TTC549 (cell line): ENCODE results near the gene ANKDD1A.

Experiments used
- FAIRE-seq: peaks from 2 replicates; lab custom pipeline; 2012; peaks lifted over from hg19 to GRCh38; lab: Jason Lieb, UNC

Gene ANKDD1A

DNA sequence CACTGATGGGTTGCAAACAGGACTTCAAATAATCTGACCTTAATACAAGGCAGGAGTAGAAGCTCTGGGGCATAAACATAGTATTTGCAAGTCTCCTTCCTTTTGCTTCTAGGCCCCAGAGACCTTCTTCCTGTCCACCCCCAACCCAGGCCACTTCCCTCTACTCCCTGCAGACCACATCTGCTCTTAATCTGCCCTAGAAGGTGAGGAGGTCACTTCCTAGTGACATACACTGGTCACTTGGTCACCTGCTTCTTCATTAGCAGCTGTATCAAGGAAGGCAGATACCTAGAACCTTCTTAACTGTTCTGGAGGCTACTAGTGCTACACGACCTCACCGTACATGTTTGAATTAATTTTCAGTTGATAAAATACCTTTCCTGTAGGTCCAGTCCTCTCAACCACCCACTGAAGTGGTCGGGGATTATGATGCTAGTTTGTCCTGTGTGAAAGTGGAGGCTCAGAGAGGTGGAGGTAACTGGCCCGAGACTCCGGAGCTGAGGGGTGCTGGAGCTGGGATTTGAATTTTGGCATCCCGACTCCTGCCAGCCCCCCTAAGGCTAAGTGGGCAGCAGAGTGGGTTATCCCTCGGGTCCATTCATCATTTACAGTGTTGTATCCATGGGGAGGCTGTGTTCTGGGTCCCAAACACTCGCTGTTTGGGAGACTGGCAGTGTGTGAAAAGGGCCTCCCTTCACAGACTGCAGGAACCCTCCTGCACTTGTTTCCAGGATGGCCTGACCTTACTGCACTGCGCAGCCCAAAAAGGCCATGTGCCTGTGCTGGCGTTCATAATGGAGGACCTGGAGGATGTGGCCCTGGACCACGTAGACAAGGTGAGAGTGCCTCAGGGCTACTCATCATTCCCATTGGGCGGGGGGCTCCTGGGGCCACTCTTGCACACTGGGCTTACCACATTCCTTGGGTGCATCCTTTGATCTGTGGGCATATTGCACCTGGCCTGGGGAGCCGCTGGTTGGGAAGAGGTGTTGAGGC lies 13.9 kb downstream of the ANKDD1A start:
- FAIRE-seq: no peak

DNA sequence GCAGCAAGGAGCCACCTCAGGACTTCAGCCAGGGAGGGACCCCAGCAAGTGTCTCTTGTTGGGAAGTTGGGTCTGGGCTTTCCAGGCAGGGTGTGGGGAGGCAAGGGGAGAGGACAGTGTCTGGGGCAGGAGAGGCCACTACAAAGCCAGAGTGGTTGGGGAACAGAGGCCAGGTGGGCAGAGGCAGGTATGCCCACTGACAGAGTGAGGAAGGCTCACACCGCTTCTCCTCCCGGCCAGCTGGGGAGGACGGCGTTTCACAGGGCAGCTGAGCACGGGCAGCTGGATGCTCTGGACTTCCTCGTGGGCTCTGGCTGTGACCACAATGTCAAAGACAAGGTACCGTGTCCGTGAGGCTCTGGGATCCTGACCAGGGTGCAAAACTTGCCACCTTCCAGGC lies 15.0 kb downstream of the ANKDD1A start:
- FAIRE-seq: no peak

DNA sequence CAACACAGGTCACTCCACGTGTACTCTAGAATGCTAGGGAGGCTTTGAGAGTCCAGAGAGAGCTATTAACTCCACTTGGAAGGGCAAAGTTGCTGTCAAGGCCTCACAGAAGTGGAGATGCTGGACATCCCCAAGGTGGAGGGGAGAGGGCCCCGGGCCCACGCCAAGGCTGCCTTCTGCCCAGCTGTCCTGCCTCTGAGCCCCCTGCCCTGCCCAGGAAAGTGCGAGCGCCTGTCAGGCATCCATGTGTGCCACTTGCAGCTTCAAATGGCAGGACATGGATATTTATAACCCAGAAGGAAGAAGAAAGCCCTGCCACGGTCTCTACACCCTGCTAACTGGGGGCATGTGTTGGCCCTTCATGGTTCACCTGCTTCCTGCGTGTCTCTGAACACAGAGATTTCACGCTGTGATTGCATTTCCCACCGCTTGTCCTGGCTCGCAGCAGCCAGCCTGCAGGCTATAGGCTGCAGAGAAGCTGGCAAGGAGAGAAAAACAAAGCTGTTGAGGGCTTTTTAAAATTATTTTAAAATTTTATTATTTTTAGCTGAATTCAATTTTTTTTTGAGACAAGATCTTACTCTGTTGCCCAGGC lies 17.0 kb downstream of the ANKDD1A start:
- FAIRE-seq: no peak

DNA sequence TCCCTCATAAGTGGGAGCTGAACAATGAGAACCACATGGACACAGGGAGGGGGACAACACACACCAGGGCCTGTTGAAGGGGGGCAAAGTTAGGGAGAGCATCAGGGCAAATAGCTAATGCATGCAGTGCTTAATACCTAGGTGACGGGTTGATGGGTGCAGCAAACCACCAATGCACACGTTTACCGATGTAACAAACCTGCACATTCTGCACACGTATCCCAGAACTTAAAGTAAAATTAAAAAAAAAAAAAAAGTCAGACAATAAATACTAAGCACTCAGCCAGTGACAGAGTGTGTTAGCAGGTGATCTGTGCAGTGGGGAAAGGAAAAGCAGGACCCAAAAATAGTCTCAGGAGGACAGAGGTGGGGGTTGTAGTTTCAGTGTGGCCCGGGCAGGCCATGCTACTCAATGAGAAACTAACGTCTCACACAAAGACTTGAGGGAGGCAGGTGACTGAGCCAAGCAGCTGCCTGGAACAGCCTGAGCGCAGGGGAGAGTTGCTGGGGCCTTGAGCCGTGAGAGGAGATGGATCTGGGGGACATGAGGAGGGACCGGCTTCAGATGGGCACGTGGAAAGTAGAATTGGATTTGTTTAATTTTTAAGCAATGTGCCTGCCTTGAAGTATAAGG lies 18.4 kb downstream of the ANKDD1A start:
- FAIRE-seq: no peak

DNA sequence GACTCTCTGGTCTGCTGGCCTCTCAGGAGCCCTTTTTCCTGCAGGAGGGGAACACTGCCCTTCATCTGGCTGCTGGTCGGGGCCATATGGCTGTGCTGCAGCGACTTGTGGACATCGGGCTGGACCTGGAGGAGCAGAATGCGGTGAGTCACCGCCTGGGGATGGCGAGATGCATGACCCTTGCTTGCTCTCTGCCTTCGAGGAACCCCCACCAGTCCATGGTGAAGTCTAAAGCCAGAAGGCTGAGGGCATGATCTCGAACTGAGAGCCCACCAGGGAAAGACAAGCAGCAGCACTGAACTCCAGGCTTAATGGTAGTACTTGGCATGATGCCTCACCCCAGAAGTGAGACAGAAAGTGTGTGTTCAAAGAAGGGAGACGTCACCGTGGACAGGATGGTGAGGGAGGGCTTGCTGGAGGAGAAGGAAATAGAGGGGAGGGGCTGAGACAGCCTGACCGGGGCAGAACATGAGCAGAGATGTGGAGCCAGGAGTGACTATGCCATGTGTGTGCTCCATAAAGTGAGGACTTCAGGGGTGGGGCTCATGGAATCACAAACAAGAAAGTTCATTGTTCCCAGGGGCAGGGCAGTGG lies 19.2 kb downstream of the ANKDD1A start:
- no peak for FAIRE-seq

DNA sequence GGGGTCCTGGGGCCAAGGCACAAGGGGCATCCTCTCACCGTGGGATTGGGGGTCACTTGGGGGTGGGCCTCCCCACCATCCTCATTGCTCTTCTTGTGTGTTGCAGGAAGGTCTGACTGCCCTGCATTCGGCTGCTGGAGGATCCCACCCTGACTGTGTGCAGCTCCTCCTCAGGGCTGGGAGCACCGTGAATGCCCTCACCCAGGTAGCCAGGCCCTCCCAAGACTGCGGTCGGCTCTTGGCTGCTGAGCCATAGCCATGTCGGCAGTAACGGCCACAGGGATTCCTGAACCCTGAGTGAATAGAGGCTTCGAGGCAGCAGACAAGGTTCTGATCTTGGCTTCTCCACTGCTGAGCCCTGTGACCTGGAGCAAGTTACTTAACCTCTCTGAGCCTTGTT lies 19.7 kb downstream of the ANKDD1A start:
- FAIRE-seq: no peak

DNA sequence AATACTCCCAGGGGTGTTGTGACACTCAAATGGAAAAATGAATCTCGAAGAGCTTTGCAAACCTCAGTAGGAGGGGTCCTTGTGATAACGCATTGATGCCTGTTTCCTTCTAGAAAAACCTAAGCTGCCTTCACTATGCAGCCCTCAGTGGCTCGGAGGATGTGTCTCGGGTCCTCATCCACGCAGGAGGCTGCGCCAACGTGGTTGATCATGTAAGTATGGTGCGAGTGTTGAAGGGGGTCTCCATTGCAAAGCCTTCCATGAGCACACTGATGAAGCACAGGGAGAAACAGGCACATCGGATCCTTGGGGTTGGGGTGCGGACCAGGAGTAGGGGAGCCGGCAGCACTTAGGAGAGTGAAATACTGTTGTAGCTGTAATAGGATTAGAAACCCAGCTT lies 22.3 kb downstream of the ANKDD1A start:
- no peak for FAIRE-seq

DNA sequence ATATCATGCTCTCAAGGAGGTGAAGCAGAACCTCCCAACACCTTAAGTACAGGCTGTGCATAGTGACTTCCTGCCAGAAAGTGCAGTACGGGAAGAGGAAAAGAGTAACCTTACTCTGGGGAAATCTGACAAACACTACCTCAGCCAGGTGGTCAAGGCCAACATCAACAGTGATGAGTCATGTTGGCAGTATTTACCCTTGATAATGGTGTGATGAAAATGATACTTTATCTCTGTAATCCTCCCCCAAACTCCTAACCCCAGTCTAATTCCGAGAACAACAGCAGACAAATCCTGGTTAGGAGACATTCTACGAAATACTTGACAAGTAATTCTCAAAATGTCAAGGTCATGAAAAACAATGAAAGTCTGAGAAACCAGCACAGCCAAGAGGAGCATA lies 26.5 kb downstream of the ANKDD1A start:
- no peak for FAIRE-seq

DNA sequence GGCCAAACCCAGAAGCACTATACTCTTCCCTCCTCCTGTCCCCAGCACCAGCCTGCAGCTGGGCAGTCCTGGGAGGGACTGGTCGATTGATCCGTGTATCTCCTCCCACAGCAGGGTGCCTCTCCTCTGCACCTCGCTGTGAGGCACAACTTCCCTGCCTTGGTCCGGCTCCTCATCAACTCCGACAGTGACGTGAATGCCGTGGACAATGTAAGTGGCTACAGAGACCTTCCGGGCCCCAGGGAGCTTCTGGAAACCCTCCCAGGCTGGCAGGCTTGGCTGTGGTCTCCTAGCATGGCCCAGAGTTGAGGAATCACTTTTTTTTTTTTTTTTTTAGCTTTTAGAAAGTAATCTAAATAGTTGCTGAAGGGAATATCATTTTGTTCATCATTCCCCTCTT lies 30.7 kb downstream of the ANKDD1A start:
- FAIRE-seq: no peak

DNA sequence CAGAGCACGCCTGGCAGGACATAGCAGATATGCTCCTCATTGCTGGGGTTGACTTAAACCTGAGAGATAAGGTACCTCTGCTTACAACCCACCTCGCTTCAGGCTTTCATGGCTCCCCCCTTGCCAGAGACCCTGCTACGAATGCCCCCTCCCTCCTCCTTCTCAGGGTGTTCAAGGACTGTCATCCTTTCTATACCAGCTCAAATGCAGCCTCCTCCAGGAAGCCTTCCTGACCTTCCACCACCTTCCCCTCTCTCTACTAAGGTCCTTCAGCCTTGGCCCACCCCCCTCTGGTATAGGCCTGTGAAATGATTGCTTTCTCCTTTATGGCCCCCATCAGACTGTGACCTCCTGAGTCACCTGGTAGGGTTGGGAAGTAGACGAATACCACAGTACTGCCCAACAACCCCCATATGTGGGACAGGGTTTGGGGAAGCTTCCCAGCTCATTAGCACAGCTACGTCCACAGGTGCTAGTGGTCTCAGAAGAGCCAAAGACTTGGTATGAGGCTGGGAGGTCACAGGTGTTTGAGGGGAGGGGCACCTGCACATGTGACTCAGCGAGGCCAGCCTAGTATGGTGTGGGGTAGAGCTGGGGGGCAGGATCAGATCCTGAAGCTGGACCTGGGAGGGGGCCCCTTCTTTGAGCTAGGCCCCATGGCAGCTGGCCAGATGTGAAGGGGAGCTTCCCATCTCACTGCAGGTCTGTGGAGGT lies 32.0 kb downstream of the ANKDD1A start:
- no peak for FAIRE-seq

DNA sequence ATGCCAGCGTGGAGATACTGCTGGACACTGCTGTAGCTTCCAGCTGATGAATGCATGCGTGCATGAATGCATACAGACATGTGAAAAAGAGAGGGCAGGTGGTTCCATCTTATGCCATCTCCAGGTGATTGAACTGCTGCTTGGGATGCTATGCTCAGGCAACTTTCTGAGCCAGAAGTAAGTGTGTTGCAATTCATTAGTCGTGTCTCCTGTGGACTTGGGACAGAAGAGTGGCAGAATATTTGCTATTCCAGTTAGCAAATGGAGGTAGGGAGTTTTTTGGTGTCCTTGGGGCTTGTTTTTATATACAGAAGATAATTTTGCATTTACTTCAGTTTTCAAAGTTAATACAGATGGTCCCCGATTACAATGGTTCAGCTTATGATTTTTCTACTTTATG lies 33.3 kb downstream of the ANKDD1A start:
- FAIRE-seq: no peak

DNA sequence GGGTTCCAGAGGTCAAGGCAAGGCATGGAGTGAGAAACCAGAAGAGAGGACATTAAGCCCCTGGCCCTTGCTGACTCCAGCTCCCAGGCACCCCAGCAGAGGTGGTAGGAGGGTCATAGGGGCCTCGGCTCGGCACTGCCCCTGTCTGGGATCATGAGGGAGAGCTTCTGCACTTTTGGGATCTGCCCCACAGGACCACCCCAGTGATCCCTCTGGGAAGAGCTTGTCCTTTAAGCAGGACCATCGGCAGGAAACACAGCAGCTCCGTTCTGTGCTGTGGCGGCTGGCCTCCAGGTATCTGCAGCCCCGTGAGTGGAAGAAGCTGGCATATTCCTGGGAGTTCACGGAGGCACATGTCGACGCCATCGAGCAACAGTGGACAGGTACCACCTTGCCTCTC lies 35.5 kb downstream of the ANKDD1A start:
- FAIRE-seq: no peak

DNA sequence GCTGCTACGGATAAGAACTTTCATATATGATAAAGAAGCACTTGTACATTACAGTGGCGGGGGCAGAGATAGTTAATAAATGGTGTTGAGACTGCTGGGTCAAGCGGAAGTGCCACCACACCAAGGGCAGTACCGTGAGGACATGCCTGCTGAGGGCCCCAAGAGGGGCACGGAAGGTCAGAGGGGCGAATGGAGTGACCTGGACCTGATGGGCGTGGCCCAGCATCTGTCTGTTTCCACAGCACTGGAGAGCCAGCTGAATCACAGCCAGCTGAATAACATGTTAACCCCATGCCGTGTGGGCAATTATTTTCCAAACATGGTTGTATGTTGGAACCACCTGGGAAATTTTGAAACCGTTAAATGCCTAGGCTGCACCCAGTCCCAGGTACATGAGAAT lies 37.2 kb downstream of the ANKDD1A start:
- FAIRE-seq: no peak

DNA sequence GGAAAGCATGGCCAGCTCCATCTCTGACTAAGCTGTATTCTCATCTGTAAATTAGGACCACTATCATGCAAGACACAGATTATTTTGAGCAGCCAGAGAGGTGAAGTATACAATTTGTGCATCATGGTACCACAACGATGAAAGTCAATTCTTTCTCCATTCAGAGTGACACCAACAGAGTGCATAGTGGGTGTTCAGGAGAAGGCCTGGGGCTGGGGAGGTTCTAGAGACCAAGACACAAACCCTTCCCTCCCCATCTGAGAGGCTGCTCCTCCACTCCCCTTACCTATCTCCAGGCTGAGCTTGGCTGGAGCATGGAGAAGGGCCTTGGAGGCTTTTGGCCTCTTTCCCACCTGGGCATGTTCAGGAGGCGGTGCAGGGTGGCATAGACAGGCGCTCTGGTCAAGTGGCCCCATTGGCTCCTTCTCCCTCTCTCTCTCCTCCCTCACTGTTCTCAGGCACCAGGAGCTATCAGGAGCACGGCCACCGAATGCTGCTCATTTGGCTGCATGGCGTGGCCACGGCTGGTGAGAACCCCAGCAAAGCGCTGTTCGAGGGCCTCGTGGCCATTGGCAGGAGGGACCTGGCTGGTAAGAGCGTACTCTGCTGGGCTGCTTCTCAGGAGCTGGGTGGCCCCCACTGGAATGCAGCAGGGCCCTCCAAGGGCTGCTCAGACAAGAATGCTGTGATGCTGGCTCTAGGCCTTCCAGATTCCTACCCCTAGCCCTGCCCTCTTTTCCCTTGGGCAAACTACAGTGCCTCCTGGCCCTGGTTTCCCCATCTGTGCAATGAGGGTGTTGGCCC lies 37.9 kb downstream of the ANKDD1A start:
- no peak for FAIRE-seq

DNA sequence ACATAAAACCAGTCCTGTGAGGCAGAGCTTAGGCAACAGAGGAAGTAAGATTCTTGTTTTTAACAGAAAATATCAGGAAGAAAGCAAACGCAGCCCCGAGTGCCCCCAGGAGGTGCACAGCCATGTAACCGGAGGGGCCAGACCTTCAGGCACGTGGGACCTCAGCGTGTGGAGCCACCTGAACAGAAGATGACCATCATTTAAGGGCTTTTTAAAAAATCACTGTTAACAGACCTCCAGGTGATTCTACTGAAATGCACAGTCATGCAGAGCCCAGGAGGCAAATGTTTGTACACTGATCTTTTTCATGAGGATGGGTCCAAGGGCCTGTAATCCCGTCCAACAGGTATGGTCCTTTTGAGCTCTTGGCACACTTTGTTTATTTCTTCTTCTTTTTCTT lies 39.2 kb downstream of the ANKDD1A start:
- no peak for FAIRE-seq

DNA sequence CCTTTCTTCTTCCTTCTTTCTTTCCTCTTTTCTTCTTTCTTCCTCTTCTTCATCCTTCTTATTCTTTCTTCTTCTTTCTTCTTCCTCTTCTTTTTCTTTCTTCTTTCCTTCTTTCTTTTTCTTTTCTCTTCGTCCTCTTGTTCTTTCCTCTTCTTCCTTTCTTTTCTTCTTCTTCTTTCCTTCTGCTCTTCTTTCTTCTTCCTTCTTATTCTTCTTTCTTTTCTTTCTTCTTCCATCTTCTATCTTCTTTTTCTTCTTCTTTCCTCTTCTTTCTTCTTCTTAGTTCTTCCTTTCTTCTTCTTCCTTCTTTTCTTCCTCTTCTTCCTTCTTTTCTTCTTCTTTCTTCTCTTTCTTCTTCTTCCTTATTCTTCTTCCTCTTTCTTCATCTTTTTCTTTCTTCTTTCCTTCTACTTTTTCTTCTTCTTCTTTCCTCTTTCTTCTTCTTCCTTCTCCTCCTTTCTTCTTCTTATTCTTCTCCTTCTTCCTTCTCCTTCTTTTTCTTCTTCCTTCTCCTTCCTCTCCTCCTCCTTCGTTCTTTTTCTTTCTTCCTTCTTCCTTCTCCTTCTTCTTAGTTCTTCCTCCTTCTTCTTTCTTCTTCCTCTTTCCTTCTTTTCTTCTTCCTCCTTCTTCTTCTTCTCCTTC lies 40.2 kb downstream of the ANKDD1A start:
- FAIRE-seq: no peak

DNA sequence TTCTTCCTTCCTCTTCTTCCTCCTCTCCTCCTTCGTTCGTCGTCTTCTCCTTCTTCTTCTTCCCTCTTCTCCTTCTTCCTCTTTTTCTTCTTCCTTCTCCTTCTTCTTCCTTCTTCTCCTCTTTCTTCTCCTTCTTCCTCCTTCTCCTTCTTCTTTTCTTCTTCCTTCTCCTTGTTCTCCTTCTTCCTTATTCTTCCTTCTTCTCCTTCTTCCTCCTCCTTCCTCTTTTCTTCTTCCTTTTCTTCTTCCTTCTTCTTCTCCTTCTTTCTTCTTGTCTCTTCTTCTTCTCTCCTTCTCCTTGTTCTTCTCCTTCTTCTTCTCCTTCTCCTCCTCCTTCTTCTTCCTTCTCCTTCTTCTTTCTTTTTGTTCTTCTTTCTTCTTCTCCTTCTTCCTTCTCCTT lies 42.7 kb downstream of the ANKDD1A start:
- no peak for FAIRE-seq

DNA sequence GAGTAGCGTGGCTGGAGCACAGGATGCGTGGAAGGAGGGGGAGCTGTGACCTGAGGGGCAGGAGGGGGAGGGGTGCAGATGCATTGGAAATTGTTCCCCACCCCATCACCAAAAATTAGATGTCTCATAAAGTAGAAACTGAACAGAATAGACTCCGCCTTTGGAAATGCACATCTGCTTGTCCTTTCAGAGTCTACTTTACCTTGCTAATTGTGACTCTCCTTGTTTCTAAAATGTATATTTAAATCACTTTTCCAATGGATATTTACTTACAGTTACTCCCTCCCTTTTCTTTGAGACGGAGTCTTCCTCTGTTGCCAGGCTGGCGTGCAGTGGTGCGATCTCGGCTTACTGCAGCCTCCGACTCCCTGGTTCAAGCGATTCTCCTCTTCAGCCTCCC lies 47.4 kb downstream of the ANKDD1A start:
- no peak for FAIRE-seq

DNA sequence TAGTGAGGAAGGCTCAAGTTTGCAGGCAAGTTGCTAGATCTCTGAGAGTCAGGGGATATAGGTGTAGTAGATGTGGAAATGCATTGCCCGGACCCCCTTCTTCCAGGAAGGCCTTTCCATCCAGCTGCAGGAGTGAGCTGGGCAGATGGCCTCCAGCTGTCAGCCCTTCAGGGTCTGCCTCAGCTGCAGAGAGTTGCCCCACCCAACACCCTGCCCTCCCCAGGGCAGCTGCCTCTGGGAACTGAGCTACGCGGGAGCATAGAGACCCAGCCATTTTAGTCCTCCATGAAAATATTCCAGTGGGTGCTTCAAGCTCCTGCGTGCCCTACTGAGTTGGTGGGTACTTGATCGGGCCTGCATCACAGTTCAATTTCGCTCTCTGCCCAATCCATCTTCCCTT lies 48.5 kb downstream of the ANKDD1A start:
- no peak for FAIRE-seq

DNA sequence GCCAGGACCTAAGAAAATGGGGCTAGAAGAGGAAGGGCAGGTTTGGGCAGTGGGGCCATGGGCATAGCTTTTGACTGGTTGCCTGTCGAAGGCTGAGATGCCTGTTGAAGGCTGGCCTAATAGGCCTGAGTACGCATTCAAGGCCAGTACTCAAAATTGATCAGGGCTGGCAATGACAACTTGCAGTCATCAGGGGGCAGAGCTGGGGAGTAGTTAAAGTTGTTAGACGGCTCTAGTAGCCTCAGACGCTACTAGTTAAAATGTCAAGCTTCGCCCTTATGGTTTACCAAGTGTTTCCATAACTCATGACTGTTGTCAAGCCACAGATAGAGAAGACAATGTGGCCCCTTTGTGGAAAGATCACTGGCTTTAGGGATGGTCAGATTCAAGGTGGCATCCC lies 49.3 kb downstream of the ANKDD1A start:
- no peak for FAIRE-seq

DNA sequence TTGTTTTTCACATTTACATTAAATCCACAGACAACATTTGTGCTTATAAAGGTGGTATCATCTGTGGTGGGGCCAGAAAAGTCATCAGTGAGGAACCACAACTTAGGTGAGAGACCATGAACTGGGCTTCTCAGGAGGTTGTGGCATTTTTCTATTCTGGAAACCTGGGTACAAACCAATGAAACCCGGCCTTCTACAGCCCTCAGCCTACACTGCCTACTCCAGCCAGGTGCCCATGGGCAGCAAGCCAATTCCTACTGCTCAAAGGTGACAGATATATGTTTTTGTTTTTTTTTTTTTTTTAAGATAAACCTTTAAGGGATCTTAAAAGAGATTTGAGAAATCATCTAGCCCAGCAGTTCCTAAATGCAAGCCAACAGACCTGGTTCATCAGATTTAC lies 57.7 kb downstream of the ANKDD1A start:
- no peak for FAIRE-seq
